ENCODE results near the gene C14orf119.

DNA sequence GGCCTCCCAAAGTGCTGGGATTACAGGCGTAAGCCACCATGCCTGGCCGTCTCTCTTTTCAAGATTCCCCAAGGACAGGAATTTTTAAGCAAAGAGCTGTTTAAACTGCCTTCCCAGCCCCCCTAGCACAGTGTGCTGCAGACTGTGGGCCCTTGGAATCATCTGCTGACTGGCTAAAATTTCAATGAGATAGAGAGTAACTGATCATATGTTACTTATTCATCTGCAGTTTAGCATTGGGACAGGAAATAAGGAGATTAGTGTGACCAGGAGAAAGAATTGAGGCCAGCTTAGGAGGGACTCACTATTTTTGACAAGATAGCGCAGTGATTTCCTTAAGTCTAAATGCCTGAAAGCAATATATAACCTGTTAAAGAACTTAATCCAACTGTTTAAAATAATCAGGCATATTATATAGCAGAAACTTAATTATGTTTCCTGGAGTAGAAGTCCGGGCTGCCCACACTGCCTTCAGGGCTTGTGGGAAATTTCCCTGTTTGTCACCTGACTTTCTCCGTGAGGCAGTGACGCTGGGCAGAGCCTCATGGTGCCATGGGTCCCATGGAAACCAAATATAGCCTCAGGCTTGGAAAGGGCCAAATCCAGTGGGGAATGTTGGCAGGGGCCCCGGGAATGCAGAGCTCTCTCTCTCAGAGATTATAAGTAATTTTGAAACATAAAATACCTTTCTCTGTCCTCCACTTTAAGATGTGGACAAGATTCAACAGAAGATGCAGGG, 46.6 kb downstream of the C14orf119 start:
- TF ChIP-seq CTCF (IDR thresholded peaks at IDR 0.05), result no peak
- no peak for TF ChIP-seq POLR2A (IDR thresholded peaks at IDR 0.05)

Measured in thyroid gland (tissue), 4 donors.